Activated naive CD4-positive, alpha-beta T cell treated with anti-CD3 and anti-CD28 coated beads, Interleukin-2, amount 50 U/mL, for 24 hours (primary cell): ENCODE measurements around the gene ZNHIT1.
"Not testable (repeated sequence)": the region's sequence is repeated elsewhere in the genome, so short reads cannot be mapped to it uniquely, and the experiment has no call there.

ENCODE experiments used
- H3K27ac Mint-ChIP-seq: one replicate; pipeline ENCODE4 v1.8.0; 2021; ENCODE audit warnings: mild to moderate bottlenecking, mixed read lengths
- H3K27me3 Mint-ChIP-seq: one replicate; pipeline ENCODE4 v1.8.0; 2021; ENCODE audit warnings: mixed read lengths
- H3K36me3 Mint-ChIP-seq: one replicate; pipeline ENCODE4 v1.8.0; 2021; ENCODE audit warnings: mixed read lengths
- H3K4me1 Mint-ChIP-seq: one replicate; pipeline ENCODE4 v1.8.0; 2021; ENCODE audit warnings: mixed read lengths
- H3K4me3 Mint-ChIP-seq: one replicate; pipeline ENCODE4 v1.8.0; 2021; ENCODE audit warnings: mild to moderate bottlenecking, mixed read lengths
- H3K9me3 Mint-ChIP-seq: one replicate; pipeline ENCODE4 v1.8.0; 2021; ENCODE audit warnings: mixed read lengths

Gene ZNHIT1

DNA sequence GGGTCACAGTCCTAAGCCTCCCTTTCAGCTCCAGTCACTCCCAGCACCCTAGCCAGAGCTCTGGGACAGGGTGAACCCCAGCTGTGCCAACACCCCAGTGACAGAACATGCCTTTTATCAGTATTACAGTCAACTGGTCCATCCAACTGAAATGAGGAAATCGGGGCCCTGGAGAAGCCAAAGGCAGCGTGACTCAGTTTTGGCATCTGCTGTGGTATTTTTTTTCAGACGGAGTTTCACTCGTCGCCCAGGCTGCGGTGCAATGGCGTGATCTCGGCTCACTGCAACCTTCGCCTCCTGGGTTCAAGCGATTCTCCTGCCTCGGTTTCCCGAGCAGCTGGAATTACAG, 23.0 kb downstream of the ZNHIT1 start:
- peaks cover 22% of the 10 kb centered on the region for H3K4me1 Mint-ChIP-seq
- no peaks in the 10 kb centered on the region for H3K9me3 Mint-ChIP-seq
- no peaks in the 10 kb centered on the region for H3K36me3 Mint-ChIP-seq
- no peak overlapping the region for H3K4me3 Mint-ChIP-seq
- no peak overlapping the region for H3K27ac Mint-ChIP-seq
- no peaks in the 10 kb centered on the region for H3K27me3 Mint-ChIP-seq

DNA sequence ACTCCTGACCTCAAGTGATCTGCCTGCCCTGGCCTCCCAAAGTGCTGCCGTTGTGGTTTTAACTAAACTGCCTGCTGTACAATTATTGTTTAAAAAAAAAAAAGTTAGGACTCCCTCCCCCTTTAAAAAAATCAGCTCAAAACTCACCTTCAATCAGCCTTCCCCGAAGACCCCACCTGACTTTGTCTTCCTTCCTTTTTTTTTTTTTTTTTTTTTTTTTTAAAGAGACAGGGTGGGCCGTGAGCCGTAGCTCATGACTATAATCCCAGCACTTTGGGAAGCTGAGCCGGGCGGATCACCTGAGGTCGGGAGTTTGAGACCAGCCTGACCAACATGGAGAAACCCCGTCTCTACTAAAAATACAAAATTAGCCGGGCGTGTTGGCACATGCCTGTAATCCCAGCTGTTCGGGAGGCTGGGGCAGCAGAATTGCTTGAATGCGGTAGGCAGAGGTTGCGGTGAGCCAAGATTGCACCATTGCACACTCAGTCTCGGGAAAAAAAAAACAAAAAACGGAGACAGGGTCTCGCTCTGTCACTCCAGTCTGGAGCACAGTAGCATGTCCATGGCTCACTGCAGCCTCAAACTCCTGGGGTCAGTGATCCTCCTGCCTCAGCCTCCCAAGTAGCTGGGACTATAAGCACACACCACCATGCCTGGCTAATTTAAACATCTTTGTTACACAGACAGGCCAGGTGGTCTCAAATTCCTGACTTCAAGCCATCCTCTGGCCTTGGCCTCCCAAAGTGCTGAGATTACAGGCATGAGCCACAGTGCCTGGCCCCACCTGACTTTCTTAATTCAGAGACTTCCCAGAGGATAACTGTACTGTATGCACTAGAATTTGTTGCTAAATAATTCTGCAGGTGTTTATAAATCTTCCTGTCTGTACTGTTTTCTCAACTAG, 23.7 kb downstream of the ZNHIT1 start:
- H3K4me3 Mint-ChIP-seq, result no peak overlapping the region
- no peaks in the 10 kb centered on the region for H3K27me3 Mint-ChIP-seq
- H3K36me3 Mint-ChIP-seq, result no peaks in the 10 kb centered on the region
- no peak overlapping the region for H3K27ac Mint-ChIP-seq
- H3K4me1 Mint-ChIP-seq, result peaks cover 22% of the 10 kb centered on the region
- no peaks in the 10 kb centered on the region for H3K9me3 Mint-ChIP-seq

DNA sequence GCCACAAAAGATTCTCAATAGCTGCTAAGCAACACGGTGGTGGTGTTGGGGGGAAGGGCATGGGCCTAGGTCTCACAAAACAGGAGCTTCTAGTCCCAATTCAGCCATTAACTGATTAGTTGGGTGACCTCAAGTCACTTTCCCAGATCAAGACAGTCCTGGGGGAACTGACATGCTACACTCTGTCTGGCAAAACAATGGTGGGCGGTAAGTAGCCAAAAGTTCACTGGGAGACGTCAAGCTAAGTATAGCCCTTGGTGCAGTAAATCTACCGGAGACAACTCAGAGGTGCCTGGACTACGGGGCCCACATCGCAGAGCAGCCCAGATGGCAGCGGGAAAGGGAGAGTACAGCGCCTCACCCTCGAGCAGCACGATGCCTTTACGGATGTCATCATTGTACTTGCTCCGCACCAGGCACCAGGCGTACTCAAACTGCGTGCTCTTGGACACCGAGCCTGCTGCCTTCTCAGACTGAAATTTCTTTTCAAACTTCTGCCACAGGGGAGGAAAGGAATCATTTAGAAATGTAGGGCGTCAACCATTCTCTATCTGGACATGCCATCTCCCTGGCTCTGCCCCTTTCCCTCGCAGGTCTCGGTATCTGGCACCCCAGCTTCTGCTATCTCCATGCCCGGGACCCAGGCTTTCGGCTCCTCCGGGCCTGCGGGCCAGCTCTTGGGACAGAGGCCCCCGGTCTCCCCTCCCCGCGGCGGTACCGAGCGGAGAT, 25.8 kb downstream of the ZNHIT1 start:
- Mint-ChIP-seq H3K4me3 (peak overlapping the region; percentile 96), H3K36me3 (peaks cover 2% of the 10 kb centered on the region), H3K27ac (peak overlapping the region; percentile 90), H3K4me1 (peaks cover 32% of the 10 kb centered on the region), H3K27me3 (no peaks in the 10 kb centered on the region), H3K9me3 (no peaks in the 10 kb centered on the region)

DNA sequence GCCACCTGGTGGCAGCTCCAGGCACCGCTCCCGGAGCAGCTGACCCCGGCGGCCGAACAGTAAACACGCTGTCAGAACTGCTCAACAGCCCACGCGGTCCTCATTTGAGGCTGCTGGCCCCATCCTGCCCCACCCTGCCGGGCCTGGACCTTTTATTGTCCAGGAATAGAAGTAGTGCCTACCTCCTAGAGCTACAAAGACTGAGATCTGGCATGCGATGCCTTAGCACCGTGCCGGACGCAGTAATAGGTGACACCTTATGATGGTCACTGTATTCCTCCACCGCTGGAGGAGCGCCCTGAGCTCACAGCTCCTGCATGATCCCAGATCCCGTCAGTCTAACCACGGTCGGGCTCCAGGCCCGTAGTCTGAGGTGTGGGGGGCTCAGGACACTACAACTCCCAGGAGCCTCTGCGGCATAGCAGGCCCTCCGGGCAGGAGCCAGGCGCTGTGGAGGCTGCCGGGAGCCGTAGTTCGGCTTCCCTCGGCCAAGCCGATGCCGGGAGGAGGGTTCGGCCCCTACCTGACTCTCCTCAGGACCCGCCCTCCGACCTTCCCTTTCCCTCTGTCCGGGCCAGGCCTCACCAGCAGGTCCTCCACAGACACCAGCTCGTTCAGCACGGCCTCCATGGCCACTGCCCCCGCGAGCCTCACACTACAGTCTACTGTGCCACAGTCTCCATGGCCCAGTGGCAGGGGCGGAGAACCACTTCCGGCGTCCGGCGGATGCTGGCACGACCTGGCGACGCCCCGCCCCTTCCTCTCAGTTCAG, 26.6 kb downstream of the ZNHIT1 start, which contains the start of gene FIS1:
TSS of gene FIS1 (minus strand) at position 707 of the 772 bp plus-strand sequence. CDS start at position 630, 77 bp downstream.
- Mint-ChIP-seq H3K4me3 (peak within 1 kb of the TSS; percentile 96), H3K9me3 (no peaks in the 10 kb centered on the region), H3K36me3 (peaks cover 2% of the 10 kb centered on the region), H3K27me3 (no peaks in the 10 kb centered on the region), H3K27ac (peak within 1 kb of the TSS; percentile 90), H3K4me1 (peaks cover 32% of the 10 kb centered on the region)

DNA sequence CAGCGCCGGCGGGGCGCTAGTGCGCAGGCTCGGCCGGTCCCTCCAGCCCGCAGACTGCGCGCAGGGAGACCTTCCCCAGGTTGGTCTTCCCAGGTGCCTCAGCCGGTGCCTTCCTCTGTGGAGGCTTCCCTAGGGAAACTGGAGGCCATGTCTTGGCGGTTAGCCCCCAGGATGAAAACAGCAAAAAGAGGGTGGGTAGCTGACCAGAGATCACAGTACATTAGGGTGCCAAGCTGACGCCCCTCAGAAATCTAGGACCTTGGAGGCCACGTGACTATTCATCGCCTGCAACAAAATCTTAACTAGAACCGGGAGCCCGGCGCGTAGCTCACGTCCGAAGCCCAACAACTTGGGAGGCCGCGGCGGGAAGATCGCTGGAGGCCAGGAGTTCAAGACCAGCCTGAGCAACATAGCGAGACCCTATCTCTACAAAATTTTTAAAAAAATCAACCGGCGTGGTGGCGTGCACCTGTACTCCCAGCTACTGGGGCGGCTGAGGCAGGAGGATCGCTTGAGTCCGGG, 27.2 kb downstream of the ZNHIT1 start:
- peak overlapping the region; percentile 90 for H3K27ac Mint-ChIP-seq
- no peaks in the 10 kb centered on the region for H3K27me3 Mint-ChIP-seq
- no peaks in the 10 kb centered on the region for H3K9me3 Mint-ChIP-seq
- H3K4me3 Mint-ChIP-seq, result peak overlapping the region; percentile 96
- H3K36me3 Mint-ChIP-seq, result peaks cover 5% of the 10 kb centered on the region
- H3K4me1 Mint-ChIP-seq, result peaks cover 36% of the 10 kb centered on the region

DNA sequence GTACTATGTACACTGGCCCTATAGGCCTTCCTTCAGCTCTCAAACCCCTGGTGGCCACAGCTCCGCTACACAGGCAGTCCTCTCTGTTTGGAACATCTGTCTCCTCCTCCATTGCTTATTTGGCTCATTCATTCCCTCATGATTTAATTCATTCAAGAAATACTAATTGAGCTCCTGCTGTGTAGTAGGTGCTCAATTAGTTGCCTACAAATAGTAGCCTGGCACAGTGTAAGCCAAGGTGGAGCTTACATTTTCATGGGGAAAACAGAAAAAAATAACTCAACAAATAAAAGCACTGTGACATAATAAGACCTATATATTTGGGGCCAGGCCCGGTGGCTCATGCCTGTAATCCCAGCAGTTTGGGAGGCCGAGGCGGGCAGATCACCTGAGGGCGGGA, 30.3 kb downstream of the ZNHIT1 start:
- H3K9me3 Mint-ChIP-seq, result no peaks in the 10 kb centered on the region
- peaks cover 47% of the 10 kb centered on the region for H3K4me1 Mint-ChIP-seq
- no peaks in the 10 kb centered on the region for H3K27me3 Mint-ChIP-seq
- peak overlapping the region; percentile 84 for H3K27ac Mint-ChIP-seq
- H3K4me3 Mint-ChIP-seq, result peak overlapping the region; percentile 33
- peaks cover 11% of the 10 kb centered on the region for H3K36me3 Mint-ChIP-seq

DNA sequence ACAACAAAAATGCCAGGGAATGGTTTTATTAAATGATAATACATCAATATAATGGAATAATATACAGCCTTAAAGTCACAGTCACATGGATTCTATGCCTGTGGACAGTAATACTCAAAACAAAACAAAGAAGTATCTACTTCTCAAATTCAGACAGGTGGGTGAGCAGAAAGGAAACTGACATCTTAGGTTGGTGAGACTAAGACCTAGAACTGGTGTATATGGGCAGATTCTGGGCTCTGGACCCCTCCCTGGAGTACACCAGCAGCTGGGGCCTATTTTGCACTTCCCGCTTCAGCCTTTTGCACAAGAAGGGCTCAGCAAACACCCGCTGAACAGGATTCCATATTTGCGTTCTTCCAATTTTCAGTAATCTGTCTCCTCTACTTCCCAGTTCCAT, 32.4 kb downstream of the ZNHIT1 start:
- peaks cover 2% of the 10 kb centered on the region for H3K27me3 Mint-ChIP-seq
- no peak overlapping the region for H3K27ac Mint-ChIP-seq
- peak overlapping the region; percentile 100 for H3K4me3 Mint-ChIP-seq
- peaks cover 11% of the 10 kb centered on the region for H3K36me3 Mint-ChIP-seq
- H3K9me3 Mint-ChIP-seq, result no peaks in the 10 kb centered on the region
- H3K4me1 Mint-ChIP-seq, result peaks cover 36% of the 10 kb centered on the region

DNA sequence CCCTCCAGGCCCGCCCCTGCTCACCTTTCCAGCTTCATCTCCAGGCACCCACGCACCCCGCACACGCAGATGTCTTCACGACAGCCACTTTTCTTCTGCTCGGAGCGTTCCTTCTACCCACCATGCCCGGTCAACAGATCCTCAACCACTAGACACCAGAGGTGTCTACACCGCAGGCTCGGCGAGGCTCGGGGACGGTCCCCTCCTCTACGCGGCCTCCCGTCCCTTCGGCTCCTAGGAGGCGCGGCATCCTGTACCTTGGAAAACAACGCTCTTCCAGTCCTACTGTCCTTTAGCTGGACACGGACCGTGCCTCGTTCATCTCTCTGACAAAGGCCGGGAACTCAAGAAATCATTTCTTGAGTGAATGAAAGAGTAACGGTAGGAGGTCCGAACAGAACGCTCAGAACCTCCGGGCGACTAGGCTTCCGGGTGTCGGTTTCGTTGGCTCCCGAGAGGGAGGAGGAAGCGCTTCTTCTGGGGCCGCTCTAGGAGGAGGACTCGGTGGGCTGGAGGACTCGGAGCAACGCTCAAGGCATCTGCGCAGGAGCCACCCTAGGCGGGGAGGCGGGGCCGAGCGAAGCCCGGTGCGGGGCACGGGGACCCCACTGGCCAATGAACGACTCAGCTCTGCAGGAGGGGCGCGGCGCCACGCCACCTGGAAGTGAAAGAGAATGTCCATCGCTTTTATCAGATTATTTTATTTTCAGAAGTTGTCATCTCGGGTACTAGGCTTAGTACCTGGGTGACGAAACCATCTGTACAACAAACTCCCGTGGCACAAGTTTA, 34.1 kb downstream of the ZNHIT1 start:
- Mint-ChIP-seq H3K27ac (peak overlapping the region; percentile 99), H3K4me1 (peaks cover 30% of the 10 kb centered on the region), H3K27me3 (peaks cover 2% of the 10 kb centered on the region), H3K36me3 (peaks cover 11% of the 10 kb centered on the region), H3K9me3 (no peaks in the 10 kb centered on the region), H3K4me3 (peak overlapping the region; percentile 100)

DNA sequence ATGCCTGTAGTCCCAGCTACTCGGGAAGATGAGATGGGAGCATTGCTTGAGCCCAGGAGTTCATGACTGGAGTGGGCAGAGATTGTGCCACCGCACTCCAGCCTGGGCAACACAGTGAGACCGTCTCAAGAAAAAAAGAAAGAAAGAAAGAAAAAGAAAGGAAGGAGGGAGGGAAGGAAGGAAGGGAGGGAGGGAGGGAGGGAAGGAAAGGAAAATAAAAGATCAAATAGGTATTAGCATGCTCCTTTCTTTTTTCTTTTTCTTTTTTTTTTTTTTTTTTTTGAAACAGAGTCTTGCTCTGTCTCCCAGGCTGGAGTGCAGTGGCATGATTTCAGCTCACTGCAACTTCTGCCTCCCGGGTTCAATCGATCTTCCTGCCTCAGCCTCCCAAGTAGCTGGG, 35.2 kb downstream of the ZNHIT1 start:
- not testable (repeated sequence) for H3K36me3 Mint-ChIP-seq, H3K27me3 Mint-ChIP-seq, H3K27ac Mint-ChIP-seq, H3K9me3 Mint-ChIP-seq
- Mint-ChIP-seq H3K4me1 (peaks cover 23% of the 10 kb centered on the region), H3K4me3 (peak overlapping the region; percentile 39)

DNA sequence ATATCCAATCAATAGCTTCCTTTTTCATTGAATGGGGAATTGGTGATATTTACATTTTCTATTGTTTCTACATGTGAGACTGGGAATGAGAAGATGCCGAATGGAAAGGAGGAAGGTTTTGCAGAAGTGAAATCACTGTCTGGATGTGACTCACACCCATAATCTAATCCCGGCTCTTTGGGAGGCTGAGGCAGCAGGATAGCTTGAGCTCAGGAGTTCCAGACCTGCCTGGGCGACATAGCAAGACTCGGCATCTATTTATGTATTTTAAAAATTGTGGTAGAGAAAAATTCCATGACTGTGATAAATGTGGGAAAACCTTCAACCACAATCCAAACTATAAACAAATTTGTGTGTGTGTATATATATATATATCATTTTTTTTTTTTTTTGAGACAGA, 37.8 kb downstream of the ZNHIT1 start:
- no peak overlapping the region for H3K4me3 Mint-ChIP-seq
- H3K27ac Mint-ChIP-seq, result no peak overlapping the region
- no peaks in the 10 kb centered on the region for H3K9me3 Mint-ChIP-seq
- peaks cover 2% of the 10 kb centered on the region for H3K27me3 Mint-ChIP-seq
- H3K4me1 Mint-ChIP-seq, result peaks cover 11% of the 10 kb centered on the region
- H3K36me3 Mint-ChIP-seq, result peaks cover 5% of the 10 kb centered on the region

DNA sequence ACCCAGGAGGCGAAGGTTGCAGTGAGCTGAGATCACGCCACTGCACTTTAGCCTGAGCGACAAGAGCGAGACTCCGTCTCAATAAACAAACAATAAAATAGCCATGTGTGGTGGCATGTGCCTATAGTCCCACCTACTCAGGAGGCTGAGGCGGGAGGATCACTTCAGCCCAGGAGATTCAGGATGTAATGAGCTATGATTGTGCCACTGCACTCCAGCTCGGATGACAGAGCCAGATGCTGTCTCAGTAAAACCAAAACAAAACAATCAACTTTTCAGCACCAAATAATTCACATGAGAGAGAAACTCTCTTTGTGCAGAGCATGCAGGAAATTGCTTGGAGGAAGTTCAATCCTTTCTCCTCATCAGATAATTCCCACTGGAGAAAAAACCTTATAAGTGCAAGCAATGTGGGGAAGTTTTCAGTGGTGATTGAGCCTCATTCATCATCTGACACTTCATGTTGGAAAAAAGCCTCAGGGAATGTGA, 40.3 kb downstream of the ZNHIT1 start:
- H3K36me3 Mint-ChIP-seq, result no peaks in the 10 kb centered on the region
- H3K4me3 Mint-ChIP-seq, result no peak overlapping the region
- H3K27ac Mint-ChIP-seq, result no peak overlapping the region
- no peaks in the 10 kb centered on the region for H3K9me3 Mint-ChIP-seq
- H3K4me1 Mint-ChIP-seq, result no peaks in the 10 kb centered on the region
- H3K27me3 Mint-ChIP-seq, result peaks cover 2% of the 10 kb centered on the region

DNA sequence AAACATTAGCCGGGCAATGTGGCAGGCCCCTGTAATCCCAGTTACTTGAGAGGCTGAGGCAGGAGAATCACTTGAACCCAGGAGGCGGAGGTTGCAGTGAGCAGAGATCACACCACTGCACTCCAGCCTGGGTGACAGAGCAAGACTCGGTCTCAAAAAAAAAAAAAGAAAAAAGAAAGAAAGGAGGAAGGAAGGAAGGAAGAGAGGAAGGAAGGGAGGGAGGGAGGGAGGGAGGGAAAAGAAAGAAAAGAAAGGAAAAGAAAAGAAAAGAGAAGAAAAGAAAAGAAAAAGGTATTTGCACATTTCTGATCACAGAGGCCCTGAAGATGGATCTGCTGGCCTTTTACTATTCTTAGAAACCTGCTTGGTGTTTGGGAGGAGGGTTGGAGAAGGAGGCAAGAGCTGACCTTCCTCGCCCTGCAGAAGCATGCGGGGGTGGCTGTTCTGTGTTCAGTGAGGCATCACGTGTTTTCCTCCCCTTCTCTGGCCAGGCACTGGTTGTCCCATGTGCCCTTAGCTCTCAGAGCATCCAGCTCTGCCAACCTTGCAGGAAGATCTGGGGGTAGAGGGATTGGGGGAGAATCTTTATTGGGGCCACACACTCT, 46.2 kb downstream of the ZNHIT1 start:
- H3K4me3 Mint-ChIP-seq, H3K27ac Mint-ChIP-seq, H3K27me3 Mint-ChIP-seq, H3K4me1 Mint-ChIP-seq, H3K9me3 Mint-ChIP-seq, H3K36me3 Mint-ChIP-seq: not testable (repeated sequence)

DNA sequence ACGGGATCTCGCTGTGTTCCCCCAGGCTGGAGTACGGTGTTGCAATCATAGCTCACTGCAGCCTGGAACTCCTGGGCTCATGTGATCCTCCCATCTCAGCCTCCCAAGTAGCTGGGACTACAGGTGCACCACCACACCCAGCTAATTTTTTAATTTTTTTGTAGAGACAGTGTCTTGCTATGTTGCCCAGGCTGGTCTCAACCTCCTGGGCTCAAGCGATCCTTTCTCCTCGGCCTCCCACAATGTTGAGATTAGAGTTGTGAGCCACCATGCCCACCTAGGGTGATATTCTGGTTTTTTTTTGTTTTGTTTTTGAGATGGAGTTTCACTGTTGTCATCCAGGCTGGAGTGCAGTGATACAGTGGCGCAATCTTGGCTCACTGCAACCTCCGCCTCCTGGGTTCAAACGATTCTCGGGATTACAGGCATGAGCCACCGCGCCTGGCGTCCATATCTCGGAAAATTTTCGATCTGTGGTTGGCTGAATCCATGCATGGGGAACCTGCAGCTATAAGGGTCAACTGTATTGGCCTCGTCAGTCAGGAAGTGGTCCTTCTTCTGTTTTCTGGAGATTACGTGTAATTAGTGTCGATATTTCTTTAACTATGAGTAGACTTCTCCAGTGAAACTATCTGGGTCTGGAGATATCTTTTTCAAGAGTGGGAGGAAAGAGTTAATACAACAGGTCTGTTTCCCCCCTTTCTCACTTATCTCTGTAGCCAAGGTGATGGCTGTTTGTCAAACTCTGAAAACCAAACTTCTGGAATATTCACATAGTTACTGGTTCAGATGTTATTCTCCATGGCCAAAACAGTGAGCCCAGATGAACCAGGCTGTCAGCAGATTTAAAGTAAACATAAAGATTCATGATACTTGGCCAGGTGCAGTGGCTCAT, 47.9 kb downstream of the ZNHIT1 start:
- Mint-ChIP-seq H3K27me3 (peaks cover 2% of the 10 kb centered on the region), H3K36me3 (no peaks in the 10 kb centered on the region), H3K27ac (no peak overlapping the region), H3K9me3 (no peaks in the 10 kb centered on the region), H3K4me3 (no peak overlapping the region), H3K4me1 (no peaks in the 10 kb centered on the region)

DNA sequence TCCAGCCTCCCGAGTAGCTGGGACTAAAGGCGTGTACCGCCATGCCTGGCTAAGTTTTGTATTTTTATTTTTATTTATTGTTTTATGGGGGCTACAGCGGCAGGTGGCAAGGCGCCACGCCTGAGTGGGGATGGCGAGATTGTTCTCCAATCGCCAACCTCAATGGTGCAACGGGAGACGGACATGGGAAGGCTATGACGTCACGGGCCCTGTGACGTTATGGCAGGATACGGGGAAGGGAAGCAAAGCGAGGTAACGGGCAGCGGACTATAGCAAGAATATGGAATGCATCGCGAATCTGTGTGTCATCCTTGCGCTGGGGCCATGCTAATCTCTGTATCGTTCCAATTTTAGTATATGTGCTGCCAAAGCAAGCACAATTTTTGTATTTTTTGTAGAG, 51.7 kb downstream of the ZNHIT1 start:
- Mint-ChIP-seq H3K4me1 (no peaks in the 10 kb centered on the region), H3K36me3 (no peaks in the 10 kb centered on the region), H3K27ac (no peak overlapping the region), H3K9me3 (no peaks in the 10 kb centered on the region), H3K4me3 (no peak overlapping the region), H3K27me3 (peaks cover 6% of the 10 kb centered on the region)
